ENCODE data around the gene HSD3B1. TPM values are rescaled to one million over a fixed set of nuclear protein-coding genes. Genes with fewer than 3 reads are reported as not detected.
A peak's percentile ranks its signal among the peaks of the same experiment; 100 is the strongest.
"Not testable (repeated sequence)": the region's sequence is repeated elsewhere in the genome, so short reads cannot be mapped to it uniquely, and the experiment has no call there.

The HSD3B1 gene
- polyA plus RNA-seq, 5 donors: 0.40 to 1.2 (median 0.55) TPM

DNA sequence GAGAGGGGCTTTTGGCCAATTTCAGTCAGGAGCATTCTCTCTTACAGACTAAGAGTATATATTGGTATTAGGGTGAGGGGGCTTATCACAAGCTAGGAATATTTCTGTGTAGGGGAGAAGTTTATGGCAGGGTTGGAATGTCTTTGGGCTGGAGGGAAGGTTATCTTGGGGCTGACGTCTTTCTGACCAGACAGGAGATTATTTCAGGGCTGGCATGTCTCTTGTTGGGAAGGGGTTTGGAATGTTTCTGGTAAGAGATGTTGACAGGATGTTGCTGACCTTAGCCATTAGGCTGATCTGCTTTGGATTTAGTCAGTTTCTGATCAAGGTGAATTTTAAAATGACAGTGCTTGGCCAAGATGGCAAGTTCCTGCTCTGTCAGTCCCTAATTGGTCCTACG is 17.8 kb upstream of the HSD3B1 start:
- DNase-seq: no peak

DNA sequence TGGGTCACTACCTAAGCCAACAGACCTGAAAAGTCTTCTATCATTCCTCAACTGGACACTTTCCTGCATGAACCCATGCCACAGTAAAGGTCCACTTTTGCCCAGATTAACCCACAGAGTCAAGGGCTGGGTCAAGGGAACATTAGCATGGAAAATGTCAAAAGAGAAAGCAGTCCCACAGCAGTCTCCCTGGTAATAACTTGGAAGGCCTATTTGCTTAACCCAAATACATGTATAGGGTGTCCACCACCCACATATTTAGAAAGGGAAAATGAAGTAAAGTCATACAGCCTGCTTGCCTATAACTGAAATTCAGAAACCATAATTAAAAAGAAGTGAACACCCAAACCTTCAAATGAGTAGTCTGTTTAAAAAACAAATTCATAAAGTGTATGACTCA is 16.1 kb upstream of the HSD3B1 start:
- DNase-seq: no peak

DNA sequence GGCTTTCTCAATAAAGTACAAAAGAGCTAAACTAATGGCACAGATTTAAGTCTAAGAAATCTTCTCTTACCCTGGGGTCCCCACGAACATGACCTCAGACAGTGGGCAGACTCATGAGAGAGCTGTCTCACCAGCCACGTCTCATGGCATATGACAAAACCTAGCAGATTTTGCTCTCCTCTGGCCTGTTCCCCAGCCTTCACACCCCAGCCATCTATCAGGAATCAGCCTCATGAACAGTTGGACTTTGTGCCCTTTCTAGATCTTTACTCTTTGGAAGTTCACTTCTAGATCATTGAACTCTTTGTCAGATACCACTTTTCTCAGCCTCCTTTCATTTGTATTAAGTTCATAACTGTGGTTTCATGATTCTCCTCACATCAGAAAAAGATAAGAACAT is 14.2 kb upstream of the HSD3B1 start:
- no peak for DNase-seq

DNA sequence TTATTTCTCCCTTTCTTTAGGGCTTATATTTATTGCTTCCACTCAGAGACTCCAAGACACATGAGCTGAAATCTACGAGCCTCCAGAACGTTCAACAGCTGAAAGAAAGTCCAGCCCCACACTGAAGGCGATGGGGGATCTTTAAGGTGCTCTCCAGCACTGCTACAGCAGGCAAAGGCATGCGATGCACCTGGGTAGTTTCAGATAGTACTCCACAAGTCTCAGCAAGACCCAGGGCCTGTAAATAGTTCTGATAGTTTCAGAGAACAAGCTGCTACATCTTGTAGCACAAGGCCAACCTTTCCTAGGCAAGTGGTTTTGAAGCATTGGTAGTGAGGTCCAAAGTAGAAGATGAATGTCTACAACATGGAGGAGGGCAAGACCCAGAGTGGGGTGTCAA is 2.2 kb upstream of the HSD3B1 start:
- no peak for DNase-seq

DNA sequence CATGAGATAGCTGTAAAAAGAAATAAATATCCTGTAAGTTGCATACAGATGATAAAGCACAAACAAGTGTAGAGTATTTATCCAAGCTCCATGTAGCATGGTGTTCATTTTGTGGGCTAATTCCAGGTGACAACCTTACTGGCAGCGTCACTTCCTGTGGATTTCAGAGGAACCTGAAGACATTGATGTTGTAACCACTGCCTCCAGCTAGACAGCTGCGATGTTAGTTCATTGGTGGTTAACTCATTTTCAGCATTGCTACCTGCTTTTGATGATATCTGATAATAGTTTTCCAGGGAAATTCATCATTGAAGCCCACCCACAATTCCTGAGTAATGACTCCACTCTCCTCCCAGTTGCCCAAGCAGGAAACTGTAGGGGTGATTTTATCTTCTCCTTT is 3.0 kb downstream of the HSD3B1 start:
- no peak for DNase-seq

DNA sequence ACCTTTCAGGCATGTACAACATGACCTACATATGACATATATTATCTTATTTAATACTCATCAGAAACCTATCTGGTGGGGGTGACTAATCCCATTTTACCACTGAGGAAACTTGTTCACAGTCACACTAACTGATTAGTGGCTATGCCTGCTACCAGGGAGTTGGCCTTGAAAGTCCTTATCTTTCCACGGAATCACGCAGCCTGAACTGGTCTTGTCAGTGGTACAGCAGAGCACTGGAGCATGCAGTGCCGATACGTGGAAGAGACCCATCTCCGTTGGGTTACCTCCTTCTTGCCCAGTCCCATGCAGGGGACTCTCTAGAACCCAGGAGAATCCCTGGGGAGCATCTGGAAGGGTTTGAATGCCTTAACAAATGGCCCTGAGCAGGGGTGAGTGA is 8.2 kb downstream of the HSD3B1 start:
- DNase-seq: no peak

DNA sequence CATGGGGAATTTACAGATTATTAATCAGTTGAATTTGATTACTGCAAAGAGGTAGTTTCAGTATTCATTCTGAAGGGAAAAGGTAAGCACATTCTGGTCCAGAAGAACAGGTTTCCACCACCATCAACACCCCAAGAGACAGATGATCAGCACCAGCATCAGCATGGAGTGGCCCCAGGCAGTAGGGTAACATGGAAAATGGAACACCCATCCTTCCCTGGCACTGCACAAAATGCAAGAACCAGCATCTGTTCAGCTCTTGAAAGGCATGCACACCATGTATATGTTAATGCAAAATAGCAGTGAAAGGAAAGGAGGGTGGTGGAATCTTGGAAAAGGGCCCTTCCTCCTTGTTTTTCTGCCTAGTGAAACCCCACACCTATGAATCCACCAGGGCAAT is 9.2 kb downstream of the HSD3B1 start:
- no peak for DNase-seq

DNA sequence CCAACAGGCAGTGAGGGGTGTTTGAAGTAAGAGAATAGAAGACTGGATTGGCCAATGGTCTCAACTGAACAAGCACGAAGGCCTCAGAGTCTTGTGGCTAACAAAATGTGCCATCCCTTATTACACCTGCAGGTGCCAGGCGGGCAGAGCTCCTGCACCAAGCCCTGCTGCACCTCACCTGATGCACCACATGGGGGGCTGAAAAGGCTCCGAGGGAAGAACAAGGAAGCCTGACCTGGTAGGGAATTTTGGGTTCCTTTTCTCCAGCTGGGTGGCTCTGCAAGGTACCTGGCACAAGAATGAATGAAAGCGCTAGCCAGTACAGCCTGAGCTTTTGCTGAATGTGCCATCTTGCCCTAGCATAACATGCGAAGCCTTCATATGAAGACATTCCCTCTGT is 9.7 kb downstream of the HSD3B1 start:
- DNase-seq: no peak

DNA sequence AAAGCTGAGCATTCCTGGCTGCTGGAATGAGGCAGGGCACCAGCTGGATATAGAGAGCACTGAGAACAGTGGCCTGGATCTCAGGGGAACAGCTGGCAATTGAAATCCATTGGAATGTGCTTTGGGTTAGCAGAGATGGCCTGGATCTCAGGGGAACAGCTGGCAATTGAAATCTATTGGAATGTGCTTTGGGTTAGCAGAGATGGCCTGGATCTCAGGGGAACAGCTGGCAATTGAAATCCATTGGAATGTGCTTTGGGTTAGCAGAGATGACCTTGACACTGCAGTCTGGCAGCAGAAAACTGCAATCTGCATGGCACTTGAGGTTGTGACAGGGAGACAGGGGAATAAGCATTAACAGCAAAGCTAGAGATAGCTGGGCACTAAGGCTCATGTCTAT is 10.7 kb downstream of the HSD3B1 start:
- DNase-seq: not testable (repeated sequence)

DNA sequence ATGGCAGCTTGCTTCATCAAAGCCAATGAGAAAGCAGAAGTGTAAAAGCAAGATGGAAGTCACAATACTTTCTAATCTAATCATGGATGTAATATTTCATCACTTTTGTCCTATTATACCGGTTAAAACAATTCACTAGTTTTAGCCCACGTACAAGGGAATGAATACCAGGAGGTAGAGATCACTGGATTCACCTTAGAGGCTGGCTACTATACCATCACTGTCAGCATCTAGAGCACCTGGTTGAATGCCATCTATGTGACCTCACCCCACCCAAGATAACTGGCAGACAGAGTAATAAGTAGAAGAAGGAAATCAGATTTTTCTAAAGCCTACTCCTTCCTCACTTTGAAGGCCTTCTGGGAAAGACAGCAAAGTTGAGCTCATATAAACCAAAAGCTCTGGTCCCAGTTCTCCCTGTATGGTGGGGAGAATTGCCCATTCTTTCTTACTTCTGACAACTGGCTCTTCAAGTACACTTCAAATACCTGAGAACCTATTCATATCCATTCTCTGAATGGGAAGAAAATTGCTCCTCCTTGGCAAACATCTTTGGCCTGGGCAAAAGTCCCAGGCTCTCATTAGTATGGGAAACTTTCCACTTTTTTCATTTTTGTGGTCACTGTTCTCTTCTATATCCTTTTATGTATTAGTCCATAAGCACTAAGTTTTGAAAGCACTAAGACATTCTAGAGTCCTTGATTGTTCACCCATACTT is 24.8 kb downstream of the HSD3B1 start:
- DNase-seq: no peak

DNA sequence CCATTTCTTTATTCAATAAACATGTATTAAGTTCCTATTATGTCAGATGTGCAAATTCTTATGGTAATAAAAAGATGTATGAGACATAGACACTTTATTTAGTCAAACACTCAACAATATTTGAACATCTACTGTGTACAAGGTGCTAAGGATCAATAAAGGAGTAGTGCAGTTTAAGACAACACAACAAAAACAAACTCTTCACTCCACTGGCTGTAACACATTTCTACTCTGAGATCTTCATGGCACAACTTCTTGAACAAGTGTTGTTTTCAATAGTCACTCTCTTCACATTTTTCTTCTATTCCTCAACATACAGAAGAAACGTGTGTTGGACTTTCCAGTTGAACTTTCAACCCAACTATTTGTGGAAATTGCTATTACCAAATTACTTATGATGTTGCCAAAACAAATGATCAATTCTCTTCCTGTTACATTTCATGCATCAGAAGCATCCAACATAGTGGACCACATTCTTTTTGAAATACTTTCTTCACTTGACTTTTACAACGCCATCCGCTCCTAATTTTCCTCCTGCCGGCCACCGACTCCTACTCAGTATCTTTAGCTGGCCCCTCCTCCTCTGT is 25.4 kb downstream of the HSD3B1 start:
- DNase-seq: no peak

DNA sequence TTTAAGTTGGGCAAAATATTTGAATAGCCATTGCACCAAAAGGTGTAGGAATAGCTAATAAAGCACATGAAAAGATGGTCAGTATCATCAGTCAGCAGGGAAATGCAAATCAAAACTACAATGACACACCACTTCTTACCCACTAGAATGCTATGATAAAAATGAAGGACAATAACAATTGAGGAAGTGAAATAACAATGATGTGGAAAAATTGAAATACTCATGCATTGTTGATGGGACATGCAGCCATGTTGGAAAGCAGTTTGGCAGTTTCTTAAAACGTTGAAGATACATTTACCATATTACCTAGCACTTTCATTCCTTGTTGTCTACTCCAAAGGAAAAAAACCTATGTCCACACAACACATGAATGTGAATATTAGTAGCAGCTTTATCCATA is 28.4 kb downstream of the HSD3B1 start:
- DNase-seq: no peak

DNA sequence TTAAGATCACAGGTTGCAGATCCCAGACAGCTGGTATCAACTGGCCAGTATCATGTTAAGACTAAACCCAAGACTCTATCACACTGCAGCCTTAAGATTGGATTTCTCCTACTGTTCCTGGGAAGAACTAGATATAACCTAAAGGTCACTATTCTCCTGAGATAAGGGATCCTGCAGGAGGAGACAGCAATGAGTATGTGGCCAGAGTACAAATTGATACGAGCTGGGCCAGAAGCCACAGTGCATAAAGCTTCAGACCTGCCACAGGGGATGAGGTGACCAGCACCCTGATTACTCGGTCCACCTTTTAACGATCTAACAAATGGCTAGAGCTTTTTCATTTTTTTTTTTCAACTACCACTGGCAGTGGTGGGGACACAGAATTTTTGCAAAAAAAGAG is 31.0 kb downstream of the HSD3B1 start:
- DNase-seq: no peak

DNA sequence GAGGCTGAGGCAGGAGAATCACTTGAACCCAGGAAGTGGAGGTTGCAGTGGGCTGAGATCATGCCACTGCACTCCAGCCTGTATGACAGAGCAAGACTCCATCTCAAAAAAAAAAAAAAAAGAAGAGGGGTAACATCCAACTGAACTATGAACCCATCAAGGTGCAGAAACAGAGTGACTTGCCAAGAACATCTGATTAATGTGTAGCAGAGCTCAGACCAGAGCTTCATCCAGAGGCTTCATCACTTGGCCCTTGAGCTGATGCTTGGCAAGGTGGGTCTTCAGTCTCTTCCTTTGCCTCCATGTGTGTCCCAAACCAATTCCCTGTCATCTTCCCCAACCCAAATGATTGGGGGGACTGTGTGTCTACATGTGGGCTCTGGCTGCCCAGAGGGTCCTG is 32.6 kb downstream of the HSD3B1 start:
- DNase-seq: no peak

DNA sequence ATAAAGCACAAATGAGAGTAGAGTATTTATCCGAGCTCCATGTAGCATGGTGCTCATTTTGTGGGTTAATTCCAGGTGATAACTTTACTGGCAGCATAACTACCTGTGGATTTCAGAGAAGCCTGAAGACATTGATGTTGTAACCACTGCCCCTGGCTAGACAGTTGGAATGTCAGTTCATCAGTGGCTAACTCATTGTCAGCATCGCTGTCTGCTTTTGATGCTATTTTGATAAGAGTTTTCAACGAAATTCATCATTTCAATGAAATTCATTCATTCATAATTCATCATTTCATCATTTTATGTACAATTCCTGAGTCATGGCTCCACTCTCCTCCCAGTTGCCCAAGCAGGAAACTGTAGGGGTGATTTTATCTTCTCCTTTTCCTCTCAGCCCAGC is 34.4 kb downstream of the HSD3B1 start:
- no peak for DNase-seq

DNA sequence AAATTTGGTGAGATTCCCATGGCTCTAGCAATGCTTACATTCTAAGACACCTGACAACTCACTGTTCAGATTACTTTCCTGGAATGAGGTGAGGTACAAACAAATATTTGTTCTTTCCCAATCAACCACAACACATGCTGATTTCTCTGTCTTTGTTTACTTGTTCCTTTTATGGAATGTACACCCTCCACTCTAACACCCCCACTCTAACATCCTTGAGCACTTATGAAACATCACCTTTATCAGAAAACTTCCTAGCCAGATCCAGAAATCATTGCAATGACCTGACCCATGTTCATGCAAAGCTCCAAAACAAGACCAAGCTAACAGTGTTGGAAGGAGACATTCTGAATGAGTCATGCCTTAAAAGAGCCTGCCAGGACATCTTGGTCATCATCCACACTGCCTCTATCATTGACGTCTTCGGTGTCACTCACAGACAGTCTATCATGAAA is 35.5 kb downstream of the HSD3B1 start:
- no peak for DNase-seq

DNA sequence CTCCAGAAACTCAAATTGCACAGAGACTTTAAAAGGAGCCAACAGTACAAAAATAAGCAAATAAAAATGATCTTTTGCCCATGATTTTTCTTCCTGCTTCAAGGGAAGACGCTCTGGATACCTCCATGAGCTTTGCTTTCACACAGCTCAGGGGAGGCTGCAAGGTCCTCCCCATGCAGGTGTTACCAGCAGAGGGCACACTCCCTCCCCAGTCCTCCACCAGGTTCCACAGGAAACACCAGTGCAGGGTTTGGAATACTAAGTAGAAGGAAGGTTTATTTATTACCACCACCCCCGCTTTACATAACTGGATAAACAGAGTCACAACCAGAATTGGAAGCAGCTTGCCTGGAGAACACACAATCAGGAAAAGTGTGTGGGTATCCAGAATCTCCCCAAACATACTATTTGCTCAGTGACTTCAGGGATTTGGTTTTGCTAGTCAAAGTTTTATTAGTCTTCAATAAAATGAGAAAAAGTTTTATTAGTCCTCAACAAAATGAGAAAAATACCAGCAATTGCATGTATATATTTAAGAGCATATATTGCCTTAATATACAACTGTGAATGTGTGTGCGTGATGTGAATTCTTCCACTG is 37.3 kb downstream of the HSD3B1 start:
- no peak for DNase-seq

DNA sequence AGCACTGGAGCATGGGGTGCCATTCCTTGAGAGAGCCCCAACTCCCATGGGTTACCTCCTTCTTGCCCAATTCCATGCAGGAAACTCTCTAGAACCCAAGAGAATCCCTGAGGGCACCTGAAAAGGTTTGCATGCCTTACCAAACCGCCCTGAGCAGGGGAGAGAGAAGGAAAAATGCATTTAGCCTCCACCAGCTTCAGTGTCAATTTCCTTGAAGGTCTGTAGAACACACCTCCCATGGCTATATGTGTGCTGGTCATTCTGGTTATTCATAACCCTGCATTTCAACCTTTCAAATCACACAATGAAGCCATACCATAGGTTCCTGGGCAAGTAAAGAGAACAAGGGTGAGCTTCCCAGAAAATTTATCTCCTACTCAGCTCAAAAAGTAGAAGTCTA is 39.6 kb downstream of the HSD3B1 start:
- DNase-seq: no peak

DNA sequence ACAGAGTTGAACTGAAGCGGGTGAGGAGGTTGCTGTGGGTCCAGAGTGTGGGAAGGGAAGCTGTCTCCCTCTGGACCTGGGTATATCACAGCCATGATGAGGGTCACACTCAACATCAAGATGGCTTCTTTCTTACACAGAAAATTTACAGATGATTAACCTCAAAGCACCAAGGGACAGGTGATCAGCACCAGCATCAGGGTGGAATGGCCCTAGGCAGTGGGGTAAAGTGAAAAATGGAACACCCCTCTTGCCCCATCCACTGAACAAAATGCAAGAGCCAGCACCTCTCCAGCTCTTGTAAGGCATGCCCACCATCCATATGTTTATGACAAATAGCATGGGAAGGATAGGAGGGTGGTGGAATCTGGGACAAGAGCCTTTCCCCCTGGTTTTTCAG is 40.3 kb downstream of the HSD3B1 start:
- no peak for DNase-seq

DNA sequence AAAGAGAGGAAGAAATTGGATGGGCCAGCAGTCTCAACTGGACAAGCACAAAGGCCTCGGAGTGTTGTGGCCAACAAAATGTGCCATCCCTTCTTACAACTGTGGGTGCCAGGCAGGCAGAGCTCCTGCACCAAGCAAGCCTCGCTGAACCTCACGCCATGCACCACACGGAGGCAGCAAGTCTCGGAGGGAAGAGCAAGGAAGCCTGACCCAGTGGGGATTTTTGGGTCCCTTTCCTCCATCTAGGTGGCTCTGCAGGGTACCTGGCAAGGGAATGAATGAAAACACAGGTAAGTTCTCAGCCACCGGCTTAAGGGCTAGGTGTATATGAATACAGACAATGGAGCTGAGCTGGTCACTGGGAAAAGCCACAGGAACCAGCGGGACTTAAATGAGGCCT is 40.8 kb downstream of the HSD3B1 start:
- no peak for DNase-seq

DNA sequence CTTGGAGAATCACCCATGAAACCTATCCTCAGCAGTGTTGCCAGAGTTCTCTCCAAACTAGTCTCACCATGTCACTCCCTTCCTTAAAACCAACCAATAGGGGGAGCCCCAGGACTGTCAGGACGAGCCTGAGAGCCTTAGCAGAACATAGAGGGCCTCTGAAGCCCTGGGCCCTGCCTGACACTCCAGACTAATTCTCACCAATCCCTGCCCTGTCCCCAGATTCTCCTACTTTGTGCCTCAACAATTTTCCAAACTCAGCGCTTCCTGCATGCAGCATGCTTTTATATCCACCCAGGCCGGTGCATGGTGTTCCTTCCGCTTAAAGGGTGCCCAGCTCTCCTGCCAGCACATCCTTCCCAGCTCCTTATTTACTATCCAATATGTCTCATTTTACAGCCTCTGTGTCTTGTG is 42.7 kb downstream of the HSD3B1 start:
- peak; percentile 54 to 76 for DNase-seq

DNA sequence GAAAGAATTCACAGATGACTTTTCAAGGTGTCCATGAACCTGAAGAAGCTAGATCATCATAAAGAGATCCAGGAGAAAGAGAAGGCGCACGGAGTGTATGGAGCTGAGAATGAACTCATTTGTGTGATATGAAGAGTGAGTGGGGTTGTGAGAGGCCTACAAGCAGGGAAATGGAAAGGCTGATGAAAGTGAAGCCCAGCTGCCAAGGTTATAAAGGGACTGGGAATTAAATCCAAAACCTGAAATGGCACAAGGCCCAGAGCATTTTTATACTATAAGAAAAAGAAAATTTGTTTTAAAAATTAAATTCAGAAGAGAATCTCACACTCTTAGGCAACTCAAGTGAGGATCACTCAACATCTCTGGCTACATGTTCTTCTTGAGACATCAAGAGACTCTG is 43.4 kb downstream of the HSD3B1 start:
- no peak for DNase-seq

DNA sequence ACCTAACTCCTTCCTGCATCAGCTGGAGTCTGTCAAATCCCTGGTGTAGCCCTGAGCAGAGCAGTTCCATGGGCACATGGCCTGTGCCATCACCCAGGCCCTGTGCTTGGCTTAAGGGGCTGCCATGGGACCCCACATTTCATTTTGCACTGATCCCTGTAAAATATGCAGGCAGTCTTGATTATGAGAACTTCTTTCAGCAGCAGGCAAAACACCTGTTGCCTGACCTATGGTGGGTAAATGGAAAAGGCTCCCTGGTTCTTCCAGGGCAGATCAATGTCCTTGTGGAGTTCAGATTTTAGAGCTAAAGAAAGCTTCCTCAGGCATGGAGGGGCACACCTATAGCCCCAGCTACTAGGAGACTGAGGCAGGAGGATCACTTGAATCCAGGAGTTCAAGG is 44.2 kb downstream of the HSD3B1 start:
- DNase-seq: no peak

DNA sequence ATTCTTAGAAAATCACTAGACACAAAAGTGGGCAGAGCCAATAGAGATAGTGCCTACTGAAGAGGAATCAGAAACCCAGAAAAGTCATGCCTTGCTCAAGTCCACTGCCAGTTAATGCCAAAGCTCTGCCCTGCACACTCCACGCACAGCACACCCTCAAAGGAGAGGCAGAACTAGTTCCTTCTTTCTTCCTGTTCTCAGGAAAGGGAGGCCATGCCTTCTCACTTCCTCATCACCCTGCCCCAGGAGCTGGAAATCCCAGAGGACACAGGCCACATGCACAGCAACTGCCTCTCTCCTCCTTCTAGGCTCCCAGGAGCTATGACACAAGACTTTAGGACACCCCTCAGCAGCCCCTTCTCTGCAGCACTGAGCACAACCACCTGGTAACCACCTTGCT is 45.6 kb downstream of the HSD3B1 start:
- DNase-seq: not testable (repeated sequence)

Data from right lung (tissue), 5 donors.